Progenitor cell of endocrine pancreas (in vitro differentiated cells): Measurements from ENCODE around the gene PMS2. TPM values are rescaled to one million over a fixed set of nuclear protein-coding genes. Genes with fewer than 3 reads are reported as not detected.

Experiments
- DNase-seq: peaks from one replicate; pipeline ENCODE4 v3.0.0; 2021; ENCODE audit warnings: low spot score; ENCODE audit not compliant: unreplicated experiment
- H3K27ac Mint-ChIP-seq: 2 replicates; pipeline ENCODE4 v1.8.0; 2021; ENCODE audit warnings: mild to moderate bottlenecking, moderate library complexity, mixed read lengths
- H3K27me3 Mint-ChIP-seq: 2 replicates; pipeline ENCODE4 v1.8.0; 2021; ENCODE audit warnings: mixed read lengths
- H3K36me3 Mint-ChIP-seq: 2 replicates; pipeline ENCODE4 v1.8.0; 2022; ENCODE audit warnings: mixed read lengths; ENCODE audit not compliant: insufficient read depth
- H3K4me1 Mint-ChIP-seq: 2 replicates; pipeline ENCODE4 v1.8.0; 2021; ENCODE audit warnings: low read depth, mixed read lengths
- H3K4me3 Mint-ChIP-seq: 2 replicates; pipeline ENCODE4 v1.8.0; 2021; ENCODE audit warnings: low read depth, mild to moderate bottlenecking, moderate library complexity, mixed read lengths
- H3K9me3 Mint-ChIP-seq: 2 replicates; pipeline ENCODE4 v1.8.0; 2021; ENCODE audit warnings: low read depth, mixed read lengths
- total RNA-seq: library from RNA; stranded (reverse); gene quantifications from 2 replicates; pipeline ENCODE4 v1.2.1, GENCODE V29; 2021
- TF ChIP-seq, protein P1 (sequence below): fragments of 200-600 bp; sonication (generic); IDR thresholded peaks from one replicate; pipeline ENCODE4 v1.5.0; 2021; ENCODE audit warnings: antibody characterized with exemption, mild to moderate bottlenecking; ENCODE audit not compliant: unreplicated experiment

Gene PMS2
- total RNA-seq, 1 donor from 2014 or later: 19.7 TPM

- Mint-ChIP-seq H3K27ac (no peak overlapping the region), H3K27me3 (no peaks in the 10 kb centered on the region), H3K4me3 (no peak overlapping the region), H3K4me1 (no peaks in the 10 kb centered on the region), H3K9me3 (no peaks in the 10 kb centered on the region), H3K36me3 (peaks cover 30% of the 10 kb centered on the region)
- DNase-seq: no peak
- TF ChIP-seq, protein P1, sequence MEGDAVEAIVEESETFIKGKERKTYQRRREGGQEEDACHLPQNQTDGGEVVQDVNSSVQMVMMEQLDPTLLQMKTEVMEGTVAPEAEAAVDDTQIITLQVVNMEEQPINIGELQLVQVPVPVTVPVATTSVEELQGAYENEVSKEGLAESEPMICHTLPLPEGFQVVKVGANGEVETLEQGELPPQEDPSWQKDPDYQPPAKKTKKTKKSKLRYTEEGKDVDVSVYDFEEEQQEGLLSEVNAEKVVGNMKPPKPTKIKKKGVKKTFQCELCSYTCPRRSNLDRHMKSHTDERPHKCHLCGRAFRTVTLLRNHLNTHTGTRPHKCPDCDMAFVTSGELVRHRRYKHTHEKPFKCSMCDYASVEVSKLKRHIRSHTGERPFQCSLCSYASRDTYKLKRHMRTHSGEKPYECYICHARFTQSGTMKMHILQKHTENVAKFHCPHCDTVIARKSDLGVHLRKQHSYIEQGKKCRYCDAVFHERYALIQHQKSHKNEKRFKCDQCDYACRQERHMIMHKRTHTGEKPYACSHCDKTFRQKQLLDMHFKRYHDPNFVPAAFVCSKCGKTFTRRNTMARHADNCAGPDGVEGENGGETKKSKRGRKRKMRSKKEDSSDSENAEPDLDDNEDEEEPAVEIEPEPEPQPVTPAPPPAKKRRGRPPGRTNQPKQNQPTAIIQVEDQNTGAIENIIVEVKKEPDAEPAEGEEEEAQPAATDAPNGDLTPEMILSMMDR: no peak
Observed at GRCh38 chr7:6035686-6036085, 26.8 kb upstream of the PMS2 start.

DNA sequence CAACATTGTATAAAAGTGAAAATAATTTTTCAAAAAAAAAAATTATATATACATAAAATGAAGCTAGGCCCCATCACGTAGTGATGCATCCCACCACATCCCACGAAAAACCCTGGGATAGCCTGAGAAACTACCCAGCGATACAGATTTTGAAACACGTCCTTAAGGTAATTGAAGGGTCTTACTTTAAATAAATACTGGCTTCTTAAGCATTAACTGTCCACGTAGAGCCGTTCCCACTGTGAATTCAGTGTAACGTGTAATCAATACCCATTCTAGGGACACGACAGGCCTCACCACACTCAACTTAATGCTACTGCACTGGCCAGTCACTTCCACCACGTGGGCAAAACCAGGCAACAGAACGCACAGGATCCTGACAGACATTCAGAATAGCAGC lies 26.3 kb upstream of the PMS2 start:
- no peak overlapping the region for H3K4me3 Mint-ChIP-seq
- DNase-seq: no peak
- TF ChIP-seq, protein P1: no peak
- H3K4me1 Mint-ChIP-seq: no peaks in the 10 kb centered on the region
- H3K27me3 Mint-ChIP-seq: no peaks in the 10 kb centered on the region
- H3K27ac Mint-ChIP-seq: no peak overlapping the region
- peaks cover 28% of the 10 kb centered on the region for H3K36me3 Mint-ChIP-seq
- no peaks in the 10 kb centered on the region for H3K9me3 Mint-ChIP-seq

DNA sequence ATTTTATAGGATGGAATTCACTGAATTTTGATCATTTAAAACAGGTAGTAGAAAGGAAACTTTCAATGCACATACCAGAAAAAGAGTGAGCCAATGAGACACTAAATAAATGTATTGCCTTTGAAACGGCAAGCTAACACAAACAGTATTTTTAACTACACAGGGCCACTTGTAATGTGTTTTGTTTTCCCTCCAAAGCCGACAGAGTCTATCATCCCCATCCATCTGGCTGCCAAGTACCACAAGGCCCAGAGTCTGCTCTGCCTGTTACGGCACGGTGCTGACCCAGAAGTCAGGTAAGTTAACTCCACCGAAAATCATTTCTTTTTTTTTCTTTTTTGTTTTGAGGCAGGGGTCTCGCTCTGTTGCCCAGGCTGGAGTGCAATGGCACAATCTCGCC lies 23.8 kb upstream of the PMS2 start:
- TF ChIP-seq, protein P1: no peak
- Mint-ChIP-seq H3K9me3 (no peaks in the 10 kb centered on the region), H3K4me3 (no peak overlapping the region), H3K4me1 (no peaks in the 10 kb centered on the region), H3K36me3 (peaks cover 33% of the 10 kb centered on the region), H3K27ac (no peak overlapping the region), H3K27me3 (no peaks in the 10 kb centered on the region)
- DNase-seq: no peak

DNA sequence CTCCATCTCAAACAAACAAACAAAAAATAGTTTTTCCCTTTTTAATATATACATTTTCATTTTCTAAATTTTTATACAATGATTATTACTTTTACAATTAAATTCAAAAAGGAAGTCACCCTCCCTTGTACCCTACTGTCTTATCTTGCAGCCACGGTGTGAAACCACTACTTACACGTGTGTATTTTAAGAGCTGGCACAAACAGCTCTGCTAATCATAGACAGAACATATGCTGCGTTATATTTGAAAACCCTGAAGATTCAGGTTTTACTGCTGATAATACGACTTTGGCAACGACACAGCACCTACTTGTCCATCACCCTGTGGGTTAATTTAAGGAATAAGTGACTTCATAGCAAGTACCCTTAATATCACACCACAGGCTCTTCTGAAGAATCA lies 23.3 kb upstream of the PMS2 start:
- no peak overlapping the region for H3K4me3 Mint-ChIP-seq
- H3K4me1 Mint-ChIP-seq: no peaks in the 10 kb centered on the region
- no peaks in the 10 kb centered on the region for H3K27me3 Mint-ChIP-seq
- DNase-seq: no peak
- no peaks in the 10 kb centered on the region for H3K9me3 Mint-ChIP-seq
- no peak overlapping the region for H3K27ac Mint-ChIP-seq
- TF ChIP-seq, protein P1: no peak
- H3K36me3 Mint-ChIP-seq: peaks cover 36% of the 10 kb centered on the region

DNA sequence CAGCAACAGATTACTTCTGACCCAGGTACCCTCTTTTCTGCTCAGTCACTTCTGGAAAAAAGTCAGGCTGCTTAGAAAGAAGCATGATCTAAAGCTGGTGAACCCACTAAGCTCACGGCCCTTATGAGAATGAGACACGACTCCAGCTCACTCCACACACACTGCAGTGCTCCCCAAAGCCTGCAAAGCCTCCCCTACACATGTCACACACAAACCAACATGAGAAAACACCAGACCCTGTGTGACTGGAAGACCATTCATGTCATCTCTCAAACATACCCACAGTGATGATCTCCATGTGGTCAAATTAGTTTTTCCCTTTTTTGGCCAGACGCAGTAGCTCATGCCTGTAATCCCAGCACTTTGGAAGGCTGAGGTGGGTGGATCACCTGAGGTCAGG lies 22.7 kb upstream of the PMS2 start:
- peak overlapping the region; percentile 54 for H3K27ac Mint-ChIP-seq
- no peaks in the 10 kb centered on the region for H3K27me3 Mint-ChIP-seq
- no peak for DNase-seq
- no peak overlapping the region for H3K4me3 Mint-ChIP-seq
- H3K4me1 Mint-ChIP-seq: no peaks in the 10 kb centered on the region
- no peaks in the 10 kb centered on the region for H3K9me3 Mint-ChIP-seq
- TF ChIP-seq, protein P1: no peak
- peaks cover 39% of the 10 kb centered on the region for H3K36me3 Mint-ChIP-seq

DNA sequence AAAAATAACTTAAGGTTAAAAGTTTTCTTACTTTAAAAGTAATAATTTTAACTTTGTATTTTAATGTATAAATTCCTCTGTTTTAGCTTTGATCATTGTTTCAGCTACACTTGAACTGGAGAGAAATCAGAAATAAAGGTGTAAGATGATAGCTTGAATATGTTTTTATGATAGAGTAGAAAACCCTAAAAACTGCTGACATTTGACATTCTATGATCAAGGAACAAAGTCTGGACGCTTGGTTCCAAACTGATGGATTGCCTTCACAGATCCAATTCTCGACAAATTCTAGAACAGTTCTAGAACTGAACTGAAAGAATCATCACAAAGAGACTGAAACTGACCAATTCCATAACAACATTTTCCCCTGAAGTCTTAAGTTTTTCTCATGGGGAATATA lies 22.1 kb upstream of the PMS2 start, which contains the start of gene ANKRD61:
TSS of gene ANKRD61 (plus strand) at position 389 of the 400 bp plus-strand sequence. CDS start at position 389, 0 bp downstream.
- H3K27me3 Mint-ChIP-seq: no peaks in the 10 kb centered on the region
- no peak for DNase-seq
- H3K36me3 Mint-ChIP-seq: peaks cover 40% of the 10 kb centered on the region
- H3K9me3 Mint-ChIP-seq: no peaks in the 10 kb centered on the region
- H3K27ac Mint-ChIP-seq: peak within 1 kb of the TSS; percentile 54
- H3K4me3 Mint-ChIP-seq: no peak within 1 kb of the TSS
- TF ChIP-seq, protein P1: no peak
- no peaks in the 10 kb centered on the region for H3K4me1 Mint-ChIP-seq
